H1 (cell line): Measurements from ENCODE around the gene GCGR. TPM values are rescaled to one million over a fixed set of nuclear protein-coding genes. Genes with fewer than 3 reads are reported as not detected.

Source experiments
- ATF2 ChIP-seq: IDR thresholded peaks from 2 replicates; pipeline ENCODE4 v1.6.1; 2012; ENCODE audit warnings: low read length, inconsistent platforms
- BCL11A ChIP-seq, 2 experiments: IDR thresholded peaks; one replicate each; pipeline ENCODE4 v1.6.1; 2011; ENCODE audit warnings: low read depth in 2 of 2, low read length in 2 of 2, mild to moderate bottlenecking in 2 of 2
- KDM5A ChIP-seq: fragments of 200-600 bp; IDR thresholded peaks from 2 replicates; pipeline ENCODE4 v1.7.1; 2012; ENCODE audit warnings: mild to moderate bottlenecking, low read length, inconsistent platforms, mixed read lengths
- NANOG ChIP-seq: IDR thresholded peaks from 2 replicates; pipeline ENCODE4 v1.6.1; 2011; ENCODE audit warnings: low read length, low read depth, mild to moderate bottlenecking, inconsistent platforms; ENCODE audit not compliant: insufficient read depth, poor library complexity, severe bottlenecking
- SIN3A ChIP-seq, 2 experiments: IDR thresholded peaks in 1 of 2; conservative IDR thresholded peaks in 1 of 2; 2 replicates each; pipeline ENCODE4 v1.6.1; 2011 to 2012; ENCODE audit warnings: low read length in 2 of 2, improper control_type of control experiment in 1 of 2, low read depth in 1 of 2, mild to moderate bottlenecking in 1 of 2
- SP4 ChIP-seq: IDR thresholded peaks from 2 replicates; pipeline ENCODE4 v1.6.1; 2012; ENCODE audit warnings: low read length, inconsistent platforms
- SRF ChIP-seq: IDR thresholded peaks from 2 replicates; pipeline ENCODE4 v1.6.1; 2011; ENCODE audit warnings: mild to moderate bottlenecking, low read depth, low read length, moderate library complexity
- polyA plus RNA-seq, 7 experiments: library from polyadenylated mRNA; depleted of rRNA in 3 of 7; stranded (reverse) in 5 of 7; unstranded in 2 of 7; fragments of >200 nt in 5 of 7; fragments of 200-250 nt in 2 of 7; gene quantifications; 1 replicate in 5 of 7; 2 replicates in 1 of 7; 4 replicates in 1 of 7; pipeline versions ENCODE4 v1.2.1 to v1.2.3, GENCODE V29; 2011 to 2013; ENCODE audit warnings: missing spikeins in 2 of 7, mixed read lengths in 2 of 7
- total RNA-seq: library from RNA; stranded (reverse); fragmentation: NEBNext Ultra II Directional; extraction: Animal tissue kit (Norgen Biotek cat#: 25700); gene quantifications from 2 replicates; pipeline ENCODE4 v1.2.1, GENCODE V29; 2021

Gene GCGR
- total and polyA plus RNA-seq, 2 of the 8 experiments (the other 6 are each of a cell fraction or from before 2014, with no cell fraction given), result 0.44 to 0.56 TPM

GRCh38 chr17:81851423-81851822, 47.5 kb downstream of the GCGR start (continued):
- TF ChIP-seq SIN3A (conservative IDR thresholded peaks at IDR 0.05 in 1 of 2, IDR thresholded peaks at IDR 0.05 in 1 of 2; ENCODE audit: low read depth in 1 of 2, low read length in 2 of 2) (no peak), ATF2 (no peak), BCL11A (IDR thresholded peaks at IDR 0.05; ENCODE audit: low read depth in 2 of 2, low read length in 2 of 2) (no peak), KDM5A (no peak), NANOG (no peak), SRF (no peak), SP4 (no peak)
